ENCODE data around the gene SYCN.

DNA sequence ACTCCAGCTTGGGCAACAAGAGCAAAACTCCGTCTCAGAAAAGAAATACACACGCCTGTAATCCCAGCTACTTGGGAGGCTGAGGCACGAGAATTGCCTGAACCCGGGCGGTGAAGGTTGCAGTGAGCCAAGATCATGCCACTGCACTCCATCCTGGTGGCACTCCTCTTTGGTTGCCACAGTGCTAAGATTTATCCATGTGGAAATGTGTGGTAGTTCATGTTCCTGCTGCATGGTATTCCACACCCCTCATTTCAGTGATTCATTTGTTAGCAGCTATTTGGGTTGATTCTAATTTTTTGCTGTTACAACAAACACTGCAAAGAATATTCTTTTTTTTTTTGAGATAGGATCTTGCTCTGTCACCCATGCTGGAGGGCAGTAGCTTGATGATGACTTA lies 28.6 kb upstream of the SYCN start:
- TF ChIP-seq, protein P1, sequence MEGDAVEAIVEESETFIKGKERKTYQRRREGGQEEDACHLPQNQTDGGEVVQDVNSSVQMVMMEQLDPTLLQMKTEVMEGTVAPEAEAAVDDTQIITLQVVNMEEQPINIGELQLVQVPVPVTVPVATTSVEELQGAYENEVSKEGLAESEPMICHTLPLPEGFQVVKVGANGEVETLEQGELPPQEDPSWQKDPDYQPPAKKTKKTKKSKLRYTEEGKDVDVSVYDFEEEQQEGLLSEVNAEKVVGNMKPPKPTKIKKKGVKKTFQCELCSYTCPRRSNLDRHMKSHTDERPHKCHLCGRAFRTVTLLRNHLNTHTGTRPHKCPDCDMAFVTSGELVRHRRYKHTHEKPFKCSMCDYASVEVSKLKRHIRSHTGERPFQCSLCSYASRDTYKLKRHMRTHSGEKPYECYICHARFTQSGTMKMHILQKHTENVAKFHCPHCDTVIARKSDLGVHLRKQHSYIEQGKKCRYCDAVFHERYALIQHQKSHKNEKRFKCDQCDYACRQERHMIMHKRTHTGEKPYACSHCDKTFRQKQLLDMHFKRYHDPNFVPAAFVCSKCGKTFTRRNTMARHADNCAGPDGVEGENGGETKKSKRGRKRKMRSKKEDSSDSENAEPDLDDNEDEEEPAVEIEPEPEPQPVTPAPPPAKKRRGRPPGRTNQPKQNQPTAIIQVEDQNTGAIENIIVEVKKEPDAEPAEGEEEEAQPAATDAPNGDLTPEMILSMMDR (IDR thresholded peaks at IDR 0.05) = no peak
- no peak for TF ChIP-seq POLR2A (IDR thresholded peaks at IDR 0.05)
